ENCODE measurements around the gene KIF19. TPM values are rescaled to one million over a fixed set of nuclear protein-coding genes. Genes with fewer than 3 reads are reported as not detected.

Gene KIF19
- total and polyA plus RNA-seq, 10 of the 15 experiments (the other 5 are each of a cell fraction or from before 2014, with no cell fraction given): 0.06 to 0.07 TPM; not detected in 8

DNA sequence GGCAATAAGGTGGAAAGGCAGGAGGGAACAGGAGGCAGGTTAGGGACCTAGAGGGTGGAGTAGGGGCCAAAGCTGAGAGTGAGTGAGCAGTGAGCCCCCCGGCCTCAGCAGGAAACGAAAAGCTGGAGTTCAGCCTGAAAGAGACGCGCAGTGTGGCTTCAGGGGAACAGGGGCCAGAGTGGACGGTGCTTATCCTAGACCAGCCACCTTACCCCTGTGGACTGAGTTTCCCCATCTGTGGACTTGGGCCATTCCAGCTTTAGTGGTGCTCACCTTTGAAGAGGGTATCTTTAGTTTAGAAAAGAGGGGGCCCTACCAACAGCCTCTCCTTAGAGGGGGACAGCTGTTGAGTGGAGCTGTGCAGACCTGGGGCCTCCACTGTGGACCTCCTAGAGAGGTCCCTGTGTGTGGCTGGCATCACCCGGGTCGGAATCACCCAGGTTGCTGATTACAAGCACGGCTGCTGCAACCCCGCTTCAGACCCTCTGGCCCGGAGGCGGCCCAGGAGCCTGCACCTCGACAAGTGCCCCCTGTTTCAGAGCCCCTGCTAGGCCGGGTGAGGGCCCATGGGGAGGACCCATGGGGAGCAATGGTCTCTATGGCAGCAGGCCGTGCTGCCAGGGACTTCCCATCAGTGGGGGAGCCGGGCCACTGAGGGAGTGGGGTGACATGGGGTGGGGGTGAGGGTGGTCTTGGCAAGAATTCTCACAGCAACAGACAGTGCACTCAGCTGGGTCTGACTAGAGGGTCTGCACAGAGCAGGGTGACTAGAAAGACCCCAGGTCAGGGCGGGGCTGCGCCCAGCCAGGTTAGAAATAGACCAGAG is 43.9 kb downstream of the KIF19 start:
- 58% methylated on average over 17 of the region's 17 CpGs for WGBS (ENCODE audit: insufficient coverage, insufficient replicate concordance, low lambda C conversion rate, missing lambda C conversion rate)
- no peaks in the 10 kb centered on the region for H3K9me3 ChIP-seq (replicated peaks; ENCODE audit: control insufficient read depth, insufficient read depth, low read length)
- FAIRE-seq (no peak), ATAC-seq (no peak), DNase-seq (ENCODE audit: low read depth, low spot score) (no peak)
- intact Hi-C loops (cut with micrococcal nuclease; ENCODE audit: unreplicated experiment): loop anchor here (2.0 kb wide), 3 partner anchors 87 to 233 kb away; no protein-coding TSS in a partner anchor
- no peak overlapping the region for H3K4me2 ChIP-seq (ENCODE audit: control insufficient read depth, insufficient read depth)
- ChIA-PET CTCF (interaction anchor here (0.5 to 6.9 kb wide), 19 partner anchors 9 to 750 kb away, joined by 3 to 114 read pairs (median 8); partner anchors contain the start of gene CD300LB), RAD21 (ENCODE audit: unreplicated experiment) (interaction anchor here (0.8 to 6.1 kb wide), 7 partner anchors 8 to 280 kb away, joined by 3 to 83 read pairs (median 11); partner anchors contain the start of gene CD300LB), SMC1A (ENCODE audit: uncharacterized antibody, unreplicated experiment) (interaction anchor here (0.6 to 5.8 kb wide), 9 partner anchors 10 to 266 kb away, joined by 3 to 47 read pairs (median 6); partner anchors contain the start of gene CD300LB), POLR2A (interaction anchor here (0.5 kb wide), 1 partner anchor 147 kb away, joined by 3 read pairs; no protein-coding TSS in a partner anchor)
- in situ Hi-C loops (cut with MboI): no loop called here
- no peaks in the 10 kb centered on the region for H3K79me2 ChIP-seq (ENCODE audit: control insufficient read depth, insufficient read depth, low read length)
- H3K4me1 ChIP-seq (ENCODE audit: control insufficient read depth, insufficient read depth, low read length): peaks cover 7% of the 10 kb centered on the region
- H3K36me3 ChIP-seq (ENCODE audit: control insufficient read depth in 2 of 2, insufficient read depth in 2 of 2, low read length in 1 of 2): no peaks in the 10 kb centered on the region
- H4K20me1 ChIP-seq (ENCODE audit: control insufficient read depth, insufficient read depth): no peaks in the 10 kb centered on the region
- no peaks in the 10 kb centered on the region; a peak in 2 of 4 replicates for H3K27me3 ChIP-seq (replicated peaks in 1 of 2; ENCODE audit: control insufficient read depth in 2 of 2, insufficient read depth in 2 of 2, low read length in 1 of 2)
- no peak overlapping the region for H3K27ac ChIP-seq (ENCODE audit: control insufficient read depth, insufficient read depth)
- no peak overlapping the region for H2AFZ ChIP-seq (ENCODE audit: control insufficient read depth, low read depth, low read length)
- no peak overlapping the region for H3K4me3 ChIP-seq
- no peak overlapping the region for H3K9ac ChIP-seq (ENCODE audit: control insufficient read depth, insufficient read depth, low read length)
- no TSS peak for BruUV-seq (replicated peaks)
- no peak for TF ChIP-seq HCFC1 (IDR thresholded peaks at IDR 0.05; ENCODE audit: low read length)
- no peak for TF ChIP-seq EED (IDR thresholded peaks at IDR 0.05; ENCODE audit: low read depth)
- no peak for TF ChIP-seq RCOR1 (conservative IDR thresholded peaks at IDR 0.05; ENCODE audit: low read depth, low read length)
- no peak for TF ChIP-seq REST (IDR thresholded peaks at IDR 0.05; ENCODE audit: low read depth, low read length)
- TF ChIP-seq NFYA (IDR thresholded peaks at IDR 0.05; ENCODE audit: borderline replicate concordance, low read depth, low read length): no peak
- no peak for TF ChIP-seq NR2C1 (IDR thresholded peaks at IDR 0.05)
- TF ChIP-seq STAT3 (IDR thresholded peaks at IDR 0.05; ENCODE audit: low read depth, low read length): no peak
- no peak for TF ChIP-seq ASH2L (IDR thresholded peaks at IDR 0.05; ENCODE audit: borderline replicate concordance, low read depth)
- no peak for TF ChIP-seq ZBED1 (IDR thresholded peaks at IDR 0.05; ENCODE audit: borderline replicate concordance)
- no peak for TF ChIP-seq POLR2A (IDR thresholded peaks at IDR 0.05; ENCODE audit: low read depth, low read length)
- TF ChIP-seq NBN (IDR thresholded peaks at IDR 0.05): no peak
- no peak for TF ChIP-seq TCF7 (IDR thresholded peaks at IDR 0.05; ENCODE audit: borderline replicate concordance)
- no peak for TF ChIP-seq ZBTB40 (IDR thresholded peaks at IDR 0.05; ENCODE audit: borderline replicate concordance)
- no peak for TF ChIP-seq RELA (IDR thresholded peaks at IDR 0.05; ENCODE audit: borderline replicate concordance, partially characterized antibody)
